Small intestine (tissue), 7 donors: Measurements from ENCODE around the gene CEP112. TPM values are rescaled to one million over a fixed set of nuclear protein-coding genes. Genes with fewer than 3 reads are reported as not detected.

Experiments
- DNase-seq, 2 donors: peaks; one replicate each; pipeline versions ENCODE4 v3.0.0 to v3.0.0-alpha.2; 2013
- FAIRE-seq: peaks from 2 replicates; lab custom pipeline; 2012; peaks lifted over from hg19 to GRCh38; lab: Jason Lieb, UNC
- H3K27ac ChIP-seq, 3 donors: one replicate each; pipeline ENCODE4 v1.5.1; 2013; ENCODE audit warnings: low read length in 2 of 3, mild to moderate bottlenecking in 2 of 3, control low read depth in 1 of 3, inconsistent platforms in 1 of 3, low read depth in 1 of 3, moderate library complexity in 1 of 3
- H3K27me3 ChIP-seq, 3 donors: one replicate each; pipeline ENCODE4 v1.6.1; 2013; ENCODE audit warnings: low read length in 3 of 3, inconsistent platforms in 1 of 3; ENCODE audit not compliant: control insufficient read depth in 3 of 3, insufficient read depth in 3 of 3
- H3K36me3 ChIP-seq, 3 donors: one replicate each; pipeline ENCODE4 v1.6.1; 2013; ENCODE audit warnings: low read length in 3 of 3, inconsistent platforms in 1 of 3, low read depth in 1 of 3, mild to moderate bottlenecking in 1 of 3, moderate library complexity in 1 of 3; ENCODE audit not compliant: control insufficient read depth in 3 of 3, insufficient read depth in 2 of 3
- H3K4me1 ChIP-seq, 3 donors: one replicate each; pipeline ENCODE4 v1.6.1; 2013; ENCODE audit warnings: low read length in 2 of 3, inconsistent platforms in 1 of 3, low read depth in 1 of 3, mild to moderate bottlenecking in 1 of 3, moderate library complexity in 1 of 3; ENCODE audit not compliant: control insufficient read depth in 3 of 3, insufficient read depth in 2 of 3
- H3K4me3 ChIP-seq, 3 donors: one replicate each; pipeline ENCODE4 v1.5.1; 2013; ENCODE audit warnings: low read length in 3 of 3, control low read depth in 1 of 3, inconsistent platforms in 1 of 3, low read depth in 1 of 3, mild to moderate bottlenecking in 1 of 3, moderate library complexity in 1 of 3
- H3K9me3 ChIP-seq, 2 donors: one replicate each; pipeline ENCODE4 v1.6.1; 2013; ENCODE audit warnings: low read depth in 1 of 2, low read length in 1 of 2; ENCODE audit not compliant: control insufficient read depth in 2 of 2, insufficient read depth in 1 of 2
- WGBS, 3 donors: extraction: QIAGEN DNeasy Blood & Tissue Kit; methylation state at CpG; one replicate each; pipeline ENCODE4 v1.1.7; 2013; 5-methylcytosine and 5-hydroxymethylcytosine counted together
- polyA plus RNA-seq, 4 donors: library from polyadenylated mRNA; stranded (reverse) in 3 of 4; unstranded in 1 of 4; fragments of 200-250 nt in 3 of 4; fragments of 120-200 nt in 1 of 4; gene quantifications; one replicate each; pipeline versions ENCODE4 v1.2.1 to v1.2.3, GENCODE V29; 2013
- donor health status: healthy with polysubstance abuse.
- donor health status: control.
- donor health status: control.
- donor health status: Bipolar disorder and iron deficiency.
- donor health status: healthy.

The CEP112 gene
- polyA plus RNA-seq, 4 donors: 2.4 to 3.6 (median 3.5) TPM; not detected in 1

- no peak overlapping the region for H3K4me3 ChIP-seq
- 71 to 95% (median 86%) methylated on average over 2 of the region's 2 CpGs for WGBS, 3 donors
Observed at GRCh38 chr17:66152756-66153155, 39.2 kb downstream of the CEP112 start.

DNA sequence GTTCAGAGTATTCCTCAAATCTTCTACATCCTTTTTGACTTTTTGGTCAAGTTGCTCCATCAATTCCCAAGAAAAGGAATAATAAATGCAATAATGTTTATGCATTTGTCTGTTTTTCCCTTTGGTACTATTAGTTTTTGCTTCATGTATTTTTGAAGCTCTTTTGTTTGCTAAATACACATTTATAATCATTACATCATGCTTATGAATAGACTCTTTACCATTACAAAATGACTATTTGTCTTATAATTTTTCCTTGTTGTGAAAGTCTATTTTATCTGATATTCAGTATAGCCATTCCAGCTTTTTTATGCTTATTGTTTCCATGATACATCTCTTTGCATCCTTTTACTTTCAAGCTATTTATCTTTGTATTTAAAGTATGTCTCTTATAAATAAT is 41.2 kb downstream of the CEP112 start:
- Histone ChIP-seq H3K9me3 (no peaks in the 10 kb centered on the region), H3K4me1 (no peaks in the 10 kb centered on the region), H3K27ac (no peak overlapping the region), H3K36me3 (no peaks in the 10 kb centered on the region), H3K27me3 (no peaks in the 10 kb centered on the region), H3K4me3 (no peak overlapping the region)
- DNase-seq (no peak), FAIRE-seq (no peak)

More at GRCh38 chr17:66152756-66153155, 39.2 kb downstream of the CEP112 start:
- FAIRE-seq (no peak), DNase-seq (no peak)
- Histone ChIP-seq H3K27ac (no peak overlapping the region), H3K36me3 (no peaks in the 10 kb centered on the region), H3K27me3 (no peaks in the 10 kb centered on the region), H3K9me3 (peaks cover 0 to 2% of the 10 kb centered on the region in 2 donors), H3K4me1 (no peaks in the 10 kb centered on the region)

DNA sequence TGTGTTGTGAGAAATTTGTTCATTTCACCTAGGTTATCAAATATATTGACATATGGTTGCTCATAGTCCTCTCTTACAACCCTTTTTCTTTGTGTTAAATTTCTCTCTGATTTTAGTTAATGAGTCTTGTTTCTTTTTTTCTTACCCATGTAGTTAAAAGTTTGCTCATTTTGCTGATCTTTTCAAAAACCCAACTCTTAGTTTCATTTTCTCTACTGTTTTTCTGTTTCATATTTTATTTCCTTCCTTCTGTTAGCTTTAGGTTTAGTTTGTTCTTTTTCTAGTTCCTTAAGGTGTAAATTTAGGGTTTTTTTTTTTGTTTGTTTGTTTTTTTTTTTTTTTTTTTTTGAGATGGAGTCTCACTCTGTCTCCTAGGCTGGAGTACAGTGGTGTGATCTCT is 42.4 kb downstream of the CEP112 start:
- FAIRE-seq: no peak
- Histone ChIP-seq H3K27ac (no peak overlapping the region), H3K4me1 (no peaks in the 10 kb centered on the region), H3K9me3 (no peaks in the 10 kb centered on the region), H3K4me3 (no peak overlapping the region), H3K36me3 (no peaks in the 10 kb centered on the region), H3K27me3 (no peaks in the 10 kb centered on the region)
- no peak for DNase-seq

DNA sequence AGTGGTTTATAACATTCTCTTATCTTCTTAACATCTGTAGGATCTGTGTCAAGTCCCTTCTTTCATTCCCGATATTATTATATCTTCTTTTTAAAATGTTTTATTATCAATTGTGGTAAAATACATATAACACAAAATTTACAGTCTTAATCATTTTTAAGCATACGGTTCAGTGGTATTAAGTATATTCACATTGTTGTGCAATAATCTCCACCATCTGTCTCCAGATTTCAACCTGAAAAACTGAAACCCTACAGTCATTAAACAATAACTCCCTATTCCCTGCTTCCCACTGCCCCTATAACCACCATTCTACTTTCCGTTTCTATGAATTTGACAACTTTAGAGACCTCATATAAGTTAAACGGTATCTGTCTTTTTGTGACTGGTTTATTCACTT is 45.5 kb downstream of the CEP112 start:
- Histone ChIP-seq H3K9me3 (no peaks in the 10 kb centered on the region), H3K27ac (no peak overlapping the region), H3K4me1 (no peaks in the 10 kb centered on the region), H3K4me3 (no peak overlapping the region), H3K36me3 (no peaks in the 10 kb centered on the region), H3K27me3 (no peaks in the 10 kb centered on the region)
- 93 to 95% (median 94%) methylated on average over 4 of the region's 4 CpGs for WGBS, 3 donors
- DNase-seq (no peak), FAIRE-seq (no peak)

- WGBS, 3 donors: 62 to 76% (median 70%) methylated on average over 2 of the region's 2 CpGs
- Histone ChIP-seq H3K9me3 (no peaks in the 10 kb centered on the region), H3K4me1 (no peaks in the 10 kb centered on the region), H3K27me3 (no peaks in the 10 kb centered on the region), H3K27ac (no peak overlapping the region), H3K4me3 (no peak overlapping the region), H3K36me3 (no peaks in the 10 kb centered on the region)
- no peak for DNase-seq
- no peak for FAIRE-seq
Observed at GRCh38 chr17:66143657-66144282, 48.2 kb downstream of the CEP112 start.

- WGBS, 3 donors: 41 to 67% (median 50%) methylated on average over 7 of the region's 7 CpGs
- H3K36me3 ChIP-seq: no peaks in the 10 kb centered on the region
- no peaks in the 10 kb centered on the region for H3K27me3 ChIP-seq
- DNase-seq (peak; percentile 14 to 27), FAIRE-seq (no peak)
- H3K4me3 ChIP-seq: no peak overlapping the region
- no peaks in the 10 kb centered on the region for H3K4me1 ChIP-seq
- no peak overlapping the region for H3K27ac ChIP-seq
- H3K9me3 ChIP-seq: no peaks in the 10 kb centered on the region
Observed at GRCh38 chr17:66142428-66142827, 49.5 kb downstream of the CEP112 start.

GRCh38 chr17:66138120-66138519 is 53.8 kb downstream of the CEP112 start:
- no peaks in the 10 kb centered on the region for H3K27me3 ChIP-seq
- H3K36me3 ChIP-seq: no peaks in the 10 kb centered on the region
- H3K4me1 ChIP-seq: no peaks in the 10 kb centered on the region
- H3K4me3 ChIP-seq: no peak overlapping the region
- 77 to 88% (median 85%) methylated on average over 3 of the region's 3 CpGs for WGBS, 3 donors
- peaks cover 0 to 3% of the 10 kb centered on the region in 2 donors for H3K9me3 ChIP-seq
- no peak for FAIRE-seq
- DNase-seq: no peak
- no peak overlapping the region for H3K27ac ChIP-seq

GRCh38 chr17:66135896-66136295 is 56.0 kb downstream of the CEP112 start:
- no peak for FAIRE-seq
- WGBS, 3 donors: 86 to 97% (median 91%) methylated on average over 3 of the region's 3 CpGs
- no peaks in the 10 kb centered on the region for H3K27me3 ChIP-seq

DNA sequence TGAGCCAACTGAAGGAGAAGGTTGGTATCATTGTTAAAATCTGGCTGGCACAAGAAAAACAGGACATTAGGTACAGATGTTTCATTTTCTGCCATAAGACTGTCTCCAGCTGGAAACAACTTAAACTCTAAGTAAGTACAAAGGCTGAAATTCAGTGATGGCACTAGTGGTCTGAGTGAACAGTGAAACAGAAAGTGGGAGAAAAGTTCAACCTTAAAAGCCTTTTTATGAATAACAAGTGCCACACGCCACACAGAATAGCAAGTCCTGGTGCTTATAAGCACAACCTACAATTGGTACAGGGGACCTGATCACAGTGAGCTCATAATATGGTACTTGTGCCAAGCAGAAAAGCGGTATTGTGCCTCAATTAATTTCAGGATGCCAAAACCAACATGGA is 56.7 kb downstream of the CEP112 start:
- DNase-seq (peak in 1 of 2 donors; percentile 10), FAIRE-seq (no peak)
- no peaks in the 10 kb centered on the region for H3K4me1 ChIP-seq
- H3K9me3 ChIP-seq: peaks cover 0 to 3% of the 10 kb centered on the region in 2 donors
- no peaks in the 10 kb centered on the region for H3K36me3 ChIP-seq
- no peaks in the 10 kb centered on the region for H3K27me3 ChIP-seq
- WGBS, 3 donors: 33 to 50% (median 48%) methylated on average over 2 of the region's 2 CpGs
- H3K27ac ChIP-seq: no peak overlapping the region
- no peak overlapping the region for H3K4me3 ChIP-seq

More at GRCh38 chr17:66135896-66136295, 56.0 kb downstream of the CEP112 start:
- Histone ChIP-seq H3K27ac (no peak overlapping the region), H3K9me3 (peaks cover 0 to 3% of the 10 kb centered on the region in 2 donors), H3K4me1 (no peaks in the 10 kb centered on the region), H3K4me3 (no peak overlapping the region), H3K36me3 (no peaks in the 10 kb centered on the region)
- no peak for DNase-seq
